ENCODE measurements around the gene RGS6.
A peak's percentile ranks its signal among the peaks of the same experiment; 100 is the strongest.

RGS6 gene

GRCh38 chr14:72089625-72090024 lies 157.4 kb downstream of the RGS6 start:
- no peak for DNase-seq

- DNase-seq = no peak
Measured at GRCh38 chr14:72094844-72095582, 162.8 kb downstream of the RGS6 start.

- DNase-seq = no peak
Measured at GRCh38 chr14:72097173-72097783, 165.0 kb downstream of the RGS6 start.

- DNase-seq = no peak
Measured at GRCh38 chr14:72098210-72098609, 166.0 kb downstream of the RGS6 start.

- DNase-seq = no peak
Measured at GRCh38 chr14:72099566-72099965, 167.3 kb downstream of the RGS6 start.

- no peak for DNase-seq
Measured at GRCh38 chr14:72104011-72104613, 171.9 kb downstream of the RGS6 start.

- DNase-seq = no peak
Measured at GRCh38 chr14:72111911-72112310, 179.7 kb downstream of the RGS6 start.

- DNase-seq = no peak
Measured at GRCh38 chr14:72118841-72119240, 186.6 kb downstream of the RGS6 start.

GRCh38 chr14:72120315-72120714 lies 188.1 kb downstream of the RGS6 start:
- DNase-seq = no peak

GRCh38 chr14:72123755-72124154 lies 191.5 kb downstream of the RGS6 start:
- no peak for DNase-seq

- no peak for DNase-seq
Measured at GRCh38 chr14:72124171-72124570, 191.9 kb downstream of the RGS6 start.

GRCh38 chr14:72126091-72126490 lies 193.9 kb downstream of the RGS6 start:
- no peak for DNase-seq

GRCh38 chr14:72126561-72126960 lies 194.3 kb downstream of the RGS6 start:
- no peak for DNase-seq

- no peak for DNase-seq
Measured at GRCh38 chr14:72128629-72129028, 196.4 kb downstream of the RGS6 start.

GRCh38 chr14:72129291-72129690 lies 197.1 kb downstream of the RGS6 start:
- no peak for DNase-seq

GRCh38 chr14:72141084-72141483 lies 208.9 kb downstream of the RGS6 start:
- no peak for DNase-seq

GRCh38 chr14:72142328-72142727 lies 210.1 kb downstream of the RGS6 start:
- DNase-seq = peak; percentile 15

GRCh38 chr14:72146241-72146640 lies 214.0 kb downstream of the RGS6 start:
- no peak for DNase-seq

- DNase-seq = no peak
Measured at GRCh38 chr14:72154645-72155378, 222.6 kb downstream of the RGS6 start.

GRCh38 chr14:72155379-72155993 lies 223.3 kb downstream of the RGS6 start:
- DNase-seq = no peak

- DNase-seq = no peak
Measured at GRCh38 chr14:72164420-72165228, 232.4 kb downstream of the RGS6 start.

GRCh38 chr14:72165229-72165698 lies 233.0 kb downstream of the RGS6 start:
- no peak for DNase-seq
